Measurements from ENCODE around the gene SIVA1.

The SIVA1 gene

DNA sequence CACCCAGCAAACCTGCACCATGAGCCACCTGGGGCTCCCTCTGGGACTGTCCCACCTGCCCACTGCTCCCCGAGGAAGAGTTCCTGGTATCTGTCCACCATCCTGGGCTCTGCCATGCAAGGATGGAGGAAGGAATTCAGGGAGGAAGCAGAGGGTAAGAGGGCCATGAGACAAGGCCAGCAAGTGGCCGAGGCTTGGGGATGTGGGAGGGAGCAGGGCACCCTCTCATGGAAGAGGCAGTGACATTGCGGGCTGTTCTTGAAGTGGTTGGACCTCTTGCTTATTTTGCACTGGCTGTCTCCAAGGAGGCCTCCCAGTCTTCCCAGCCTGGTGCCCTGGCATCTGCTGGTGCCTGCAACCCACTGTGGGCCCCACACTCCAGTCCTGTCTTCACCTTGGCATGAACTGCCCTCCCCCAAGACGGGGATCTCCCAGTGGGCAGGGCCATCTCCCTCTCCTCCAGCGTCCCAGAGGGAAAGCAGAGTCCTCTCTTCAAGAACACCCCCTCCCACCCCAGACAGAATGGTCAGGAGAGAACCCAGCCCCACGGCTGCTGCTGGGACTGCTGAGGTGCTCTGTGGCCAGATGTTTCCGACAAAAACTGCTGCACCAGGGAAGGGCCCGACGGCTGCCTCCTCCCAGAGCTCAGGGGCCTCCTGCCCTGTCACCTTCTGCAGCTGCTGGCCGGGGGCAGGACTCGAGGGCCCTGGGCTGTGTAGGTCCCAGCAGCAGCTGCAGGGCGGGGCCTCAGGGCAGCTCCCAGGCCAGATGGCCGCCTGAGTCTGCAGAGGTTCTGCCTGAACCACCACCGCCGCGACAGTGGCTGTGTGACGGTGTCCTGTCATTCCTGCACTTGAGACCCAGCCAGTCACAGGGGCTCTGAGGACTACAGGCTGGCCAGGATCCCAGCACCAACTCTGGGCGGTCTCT is 44.4 kb downstream of the SIVA1 start:
- no peak for DNase-seq (ENCODE audit: low read depth)

GRCh38 chr14:104798300-104799243 is 45.6 kb downstream of the SIVA1 start:
- no peak for DNase-seq (ENCODE audit: low read depth)

GRCh38 chr14:104799244-104800014 is 46.5 kb downstream of the SIVA1 start:
- no peak for DNase-seq (ENCODE audit: low read depth)

- DNase-seq (ENCODE audit: low read depth), result peak; percentile 79
Measured at GRCh38 chr14:104800015-104800770, 47.2 kb downstream of the SIVA1 start.

GRCh38 chr14:104800771-104801519 is 48.0 kb downstream of the SIVA1 start, which contains the start of gene ZBTB42:
ZBTB42 (plus strand) TSS chr14:104801101; CDS start chr14:104801198, 97 bp downstream.
- DNase-seq (ENCODE audit: low read depth), result peak; percentile 72

GRCh38 chr14:104801520-104802393 is 48.8 kb downstream of the SIVA1 start:
- DNase-seq (ENCODE audit: low read depth), result no peak

DNA sequence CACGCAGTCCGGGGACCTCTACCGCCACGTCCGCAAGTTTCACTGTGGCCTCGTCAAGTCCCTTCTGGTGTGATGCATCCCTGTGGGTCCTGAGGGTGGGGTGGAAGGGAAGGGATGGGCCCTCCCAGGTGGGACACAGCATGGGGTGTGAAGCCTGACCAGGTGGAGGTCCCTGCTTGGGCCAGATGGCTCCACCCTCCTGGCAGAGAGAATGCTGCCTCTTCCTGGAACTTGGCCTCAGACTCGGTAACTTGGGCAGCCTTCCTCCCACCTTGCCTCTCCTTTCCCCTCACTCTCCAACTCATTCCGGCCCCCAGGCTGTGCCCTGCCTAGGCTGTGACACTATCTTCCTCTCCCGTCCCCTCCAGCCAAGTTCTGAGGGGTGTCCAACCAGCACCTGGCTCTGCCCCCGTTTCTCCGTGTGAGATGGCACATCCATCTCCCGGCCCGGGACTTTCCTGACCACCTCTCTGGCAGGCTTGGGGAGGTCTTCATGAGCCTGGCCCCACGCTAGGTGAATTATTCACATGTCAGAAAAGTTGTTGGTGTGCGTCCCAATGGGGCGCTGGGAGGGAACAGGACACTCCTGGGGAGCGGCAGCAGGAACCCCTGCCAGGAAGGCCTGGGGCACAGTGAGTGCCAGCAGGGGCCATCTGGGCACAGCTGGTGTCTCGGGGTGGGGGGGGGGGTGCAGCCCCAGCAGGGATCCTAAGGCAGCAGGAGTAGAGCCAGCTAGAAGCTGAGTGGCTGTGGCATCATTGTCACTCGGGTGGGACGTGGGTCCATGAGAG is 49.6 kb downstream of the SIVA1 start:
- no peak for DNase-seq (ENCODE audit: low read depth)

- DNase-seq (ENCODE audit: low read depth), result no peak
Measured at GRCh38 chr14:104803280-104803911, 50.4 kb downstream of the SIVA1 start.

DNA sequence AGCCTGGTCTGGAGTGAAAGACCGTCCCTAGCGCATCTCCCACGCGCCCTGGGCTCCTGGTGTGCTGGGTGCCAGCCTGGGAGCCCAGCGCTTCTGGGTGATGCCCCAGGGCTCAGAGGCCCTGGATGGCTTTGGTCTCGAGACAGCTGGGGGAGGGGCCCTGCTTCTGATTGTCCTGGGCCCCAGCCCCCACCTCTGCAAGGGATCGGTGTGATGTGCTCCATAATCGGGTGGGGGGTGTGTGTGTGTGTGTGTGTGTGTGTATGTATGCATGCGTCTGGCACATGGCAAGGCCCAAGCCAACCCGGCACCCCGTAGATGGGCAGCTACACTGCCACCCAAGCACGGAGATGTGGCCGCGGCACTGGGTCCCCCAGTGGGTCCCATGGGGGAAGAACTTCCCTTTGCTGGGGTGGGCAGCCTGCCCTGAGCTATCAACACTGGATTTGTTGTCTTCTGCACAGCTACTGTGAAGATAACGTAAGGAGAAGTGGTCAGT is 51.0 kb downstream of the SIVA1 start:
- DNase-seq (ENCODE audit: low read depth), result peak; percentile 43

DNA sequence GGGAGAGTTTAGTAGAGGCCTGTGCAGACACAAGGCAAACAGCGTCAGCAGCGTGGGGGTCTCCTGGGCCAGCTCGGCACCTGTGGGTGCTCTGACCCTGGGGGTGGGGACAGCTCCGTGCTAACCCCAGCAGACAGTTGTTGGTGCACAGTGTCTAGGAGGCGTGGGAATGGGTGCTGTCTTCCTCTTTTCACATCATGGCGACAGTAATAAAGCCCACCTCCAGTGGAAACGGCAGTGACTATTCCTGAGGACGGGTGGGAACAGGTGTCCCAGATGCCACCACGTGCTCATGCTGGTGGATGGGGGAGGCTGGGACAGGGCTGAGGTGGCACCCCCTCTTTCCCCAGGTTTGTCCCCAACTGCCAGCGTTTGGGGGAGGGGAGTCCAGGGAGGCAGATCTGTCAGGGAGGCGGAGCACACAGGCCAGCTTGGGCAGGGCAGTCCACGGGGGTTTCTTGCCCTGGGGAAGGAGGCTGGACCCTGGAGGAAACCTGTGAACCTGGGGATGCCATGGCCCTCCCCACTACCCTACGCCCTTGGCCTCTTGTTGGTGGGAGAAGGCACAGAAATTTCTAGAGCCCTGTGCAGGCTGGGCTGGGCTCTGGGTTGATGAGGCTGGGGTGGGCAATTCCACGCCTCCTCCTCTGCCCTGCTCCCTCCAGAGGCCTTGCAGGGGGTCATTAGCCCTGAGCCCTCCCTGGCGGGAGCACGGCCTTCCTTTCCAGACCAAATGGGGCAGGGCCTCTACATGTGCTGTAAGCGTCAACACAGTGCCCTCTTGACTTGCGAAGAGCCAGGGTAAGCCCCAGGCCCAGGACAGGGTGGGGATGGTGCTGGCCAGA is 51.8 kb downstream of the SIVA1 start:
- DNase-seq (ENCODE audit: low read depth), result no peak

DNA sequence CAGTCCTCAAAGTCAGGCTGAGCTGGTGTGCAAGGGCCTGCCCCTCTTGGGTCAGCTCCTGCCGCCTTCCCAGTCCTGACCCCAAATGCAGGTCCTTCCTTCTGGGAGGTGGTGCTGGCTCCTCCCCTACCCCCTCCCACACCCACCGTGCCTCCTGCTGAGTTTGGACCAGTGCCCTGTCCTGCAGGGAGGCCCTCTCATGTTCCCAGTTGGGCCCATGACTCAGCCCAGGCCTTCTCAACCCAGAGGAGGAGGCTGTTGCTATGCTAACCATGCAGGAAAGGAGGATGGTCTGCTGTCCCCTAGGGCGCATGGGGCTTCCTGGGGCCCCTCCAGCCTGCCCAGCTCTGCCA is 52.4 kb downstream of the SIVA1 start:
- peak; percentile 75 for DNase-seq (ENCODE audit: low read depth)

GRCh38 chr14:104805941-104806624 is 53.1 kb downstream of the SIVA1 start:
- no peak for DNase-seq (ENCODE audit: low read depth)

DNA sequence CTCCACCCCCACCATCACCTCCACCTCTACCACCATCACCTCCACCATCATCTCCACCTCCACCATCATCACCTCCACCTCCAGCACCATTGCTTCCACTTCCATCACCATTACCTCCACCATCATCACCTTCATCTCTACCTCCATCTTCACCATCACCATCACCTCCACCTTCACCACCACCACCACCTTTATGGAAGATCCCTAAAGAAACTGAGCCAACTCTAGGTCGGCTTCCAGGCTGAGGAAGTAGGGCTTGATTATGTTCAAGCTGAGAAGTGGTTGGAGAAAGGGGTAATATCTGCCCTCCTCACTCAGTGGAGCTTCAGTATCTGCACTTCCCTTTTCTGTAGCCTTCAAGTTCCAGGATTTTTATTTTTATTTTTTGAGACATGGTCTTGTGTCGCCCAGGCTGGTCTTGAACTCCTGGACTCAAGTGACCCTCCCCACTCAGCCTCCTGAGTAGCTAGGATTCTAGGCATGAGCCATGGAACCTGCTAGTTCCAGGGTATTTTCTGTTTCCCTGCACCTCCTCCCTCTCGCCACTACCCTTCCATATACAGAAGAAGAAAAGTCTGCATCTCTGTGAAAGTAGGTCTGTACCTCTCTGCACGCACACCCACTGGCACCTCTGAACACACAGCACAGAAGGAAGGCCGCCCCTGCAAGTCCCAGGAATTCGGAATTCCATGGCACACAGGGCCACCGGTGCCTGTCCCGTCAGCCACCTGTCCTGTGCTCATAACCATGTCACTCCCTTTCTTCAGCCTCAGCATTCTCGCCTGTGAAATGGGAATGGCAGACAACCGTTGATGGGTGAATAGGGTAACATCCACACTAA is 53.9 kb downstream of the SIVA1 start:
- DNase-seq (ENCODE audit: low read depth), result no peak

DNA sequence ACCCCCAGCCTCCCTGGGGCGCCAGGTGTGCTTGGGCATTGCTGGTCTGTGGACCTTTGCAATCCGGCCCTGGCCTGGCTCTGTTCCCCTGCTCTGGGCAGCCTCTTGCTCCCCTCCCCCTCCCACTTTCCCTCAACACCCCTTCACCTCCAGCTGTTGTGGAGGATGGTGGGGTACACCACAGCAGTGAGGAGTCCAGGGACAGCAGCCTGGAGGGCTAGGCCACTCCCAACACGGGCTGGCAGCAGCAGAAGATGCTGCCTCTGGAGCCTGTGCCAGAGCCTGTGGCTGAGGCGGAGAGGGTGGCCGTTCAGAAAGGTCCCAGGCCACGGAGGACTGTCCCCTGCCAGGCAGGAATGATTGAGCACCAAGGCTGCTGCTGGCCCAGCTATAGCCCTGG is 55.5 kb downstream of the SIVA1 start:
- no peak for DNase-seq (ENCODE audit: low read depth)
